OCI-M2 (cell line): ENCODE data around the gene ADGRE1.

ENCODE experiments used
- DNase-seq: peaks from one replicate; lab custom pipeline; 2025; ENCODE audit not compliant: unreplicated experiment; lab: John Stamatoyannopoulos, UW

The ADGRE1 gene

GRCh38 chr19:6952956-6953355 is 65.6 kb downstream of the ADGRE1 start:
- no peak for DNase-seq

GRCh38 chr19:6955082-6955481 is 67.7 kb downstream of the ADGRE1 start:
- DNase-seq, result no peak

DNA sequence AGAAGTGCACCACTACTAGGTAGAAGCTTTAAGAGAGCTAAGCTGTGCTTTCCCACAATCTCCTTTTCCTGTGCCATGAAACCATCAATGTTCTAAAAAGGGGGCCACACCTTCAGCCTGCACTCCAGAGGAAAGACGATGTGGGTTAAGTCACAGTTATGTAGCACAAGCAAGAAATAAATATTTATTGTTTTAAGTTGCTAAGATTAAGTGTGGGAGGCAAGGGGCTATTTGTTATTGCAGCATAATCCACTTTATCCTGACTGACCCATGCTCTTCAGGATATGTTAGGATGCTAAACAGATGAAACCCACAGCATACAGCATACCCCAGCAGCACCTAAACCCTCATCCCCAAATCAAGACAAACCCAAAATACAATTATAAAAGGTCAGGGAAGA is 69.2 kb downstream of the ADGRE1 start:
- DNase-seq, result no peak

- no peak for DNase-seq
Measured at GRCh38 chr19:6958791-6959190, 71.4 kb downstream of the ADGRE1 start.

GRCh38 chr19:6963244-6963852 is 76.0 kb downstream of the ADGRE1 start:
- DNase-seq, result no peak

DNA sequence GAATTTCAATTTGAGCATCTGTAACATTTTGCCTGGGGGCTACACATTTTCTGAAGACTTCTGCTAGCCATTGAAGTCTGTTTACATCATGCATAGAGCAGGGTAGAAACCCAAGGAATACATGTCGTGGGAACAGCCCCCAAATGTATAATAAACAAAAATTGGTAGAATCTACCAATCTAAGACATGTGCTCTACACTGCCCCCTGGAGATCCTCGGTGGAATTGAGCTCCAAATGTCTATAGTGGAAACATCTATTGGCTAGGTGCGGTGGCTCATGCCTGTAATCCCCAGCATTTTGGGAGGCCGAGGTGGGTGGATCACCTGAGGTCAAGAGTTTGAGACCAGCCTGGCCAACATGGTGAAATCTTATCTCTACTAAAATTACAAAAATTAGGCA is 76.6 kb downstream of the ADGRE1 start:
- no peak for DNase-seq

DNA sequence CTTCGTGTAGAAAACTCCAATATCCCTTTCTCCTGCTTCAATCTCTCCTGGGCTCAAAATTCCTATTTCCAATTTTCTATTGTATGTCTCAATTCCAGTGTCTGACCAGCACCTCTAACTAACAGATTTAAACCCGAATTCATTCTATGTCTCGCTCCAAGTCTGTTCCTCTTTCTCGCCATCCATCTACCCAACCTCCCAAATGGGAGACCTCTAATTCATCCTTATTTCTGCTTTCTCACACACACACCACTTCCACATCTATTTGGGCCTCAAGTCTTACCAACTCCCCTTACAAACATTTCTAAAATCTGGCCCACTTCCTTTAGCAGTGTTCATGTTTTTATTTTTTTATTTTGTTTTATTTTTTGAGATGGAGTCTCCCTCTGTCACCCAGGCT is 80.6 kb downstream of the ADGRE1 start:
- no peak for DNase-seq

DNA sequence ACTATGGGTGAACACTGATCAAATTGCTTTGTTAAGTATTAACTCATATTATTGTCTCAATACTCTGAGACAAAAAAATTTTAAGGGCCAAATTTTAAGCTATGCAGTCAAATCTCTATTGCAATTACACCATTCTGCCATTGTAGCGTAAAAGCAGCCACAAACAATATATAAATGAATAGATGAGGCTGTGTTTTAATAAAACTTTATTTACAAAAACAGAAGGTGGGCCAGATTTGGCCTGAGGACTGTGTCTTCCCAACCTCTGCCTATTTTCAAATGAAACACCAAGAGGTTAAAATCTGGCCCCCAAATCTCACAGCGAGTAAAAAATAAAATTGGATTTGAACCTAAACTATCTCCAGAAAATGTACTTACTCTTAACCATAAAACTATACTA is 82.1 kb downstream of the ADGRE1 start:
- DNase-seq, result no peak

- no peak for DNase-seq
Measured at GRCh38 chr19:6970021-6970420, 82.6 kb downstream of the ADGRE1 start.

DNA sequence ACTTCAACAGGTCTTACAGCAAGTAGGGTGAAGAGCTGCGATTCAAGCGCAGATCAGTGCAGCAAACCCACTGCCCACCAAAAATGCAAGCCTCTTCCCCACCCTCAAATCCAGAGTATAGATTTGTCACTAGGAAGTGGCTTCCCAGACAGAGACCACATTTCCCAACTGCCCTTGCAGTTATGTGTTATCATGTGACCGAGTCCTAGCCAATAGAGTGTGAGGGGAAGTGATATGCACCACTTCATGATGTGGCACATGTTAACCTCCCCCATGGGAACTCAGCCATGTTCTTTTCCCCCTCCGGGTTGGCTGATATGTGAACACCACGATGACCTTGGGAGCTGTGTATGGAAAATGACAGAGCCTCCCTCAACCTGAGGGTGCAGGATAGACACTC is 83.1 kb downstream of the ADGRE1 start:
- no peak for DNase-seq

GRCh38 chr19:6971366-6971765 is 84.0 kb downstream of the ADGRE1 start:
- no peak for DNase-seq

- DNase-seq, result no peak
Measured at GRCh38 chr19:6976197-6976596, 88.8 kb downstream of the ADGRE1 start.

DNA sequence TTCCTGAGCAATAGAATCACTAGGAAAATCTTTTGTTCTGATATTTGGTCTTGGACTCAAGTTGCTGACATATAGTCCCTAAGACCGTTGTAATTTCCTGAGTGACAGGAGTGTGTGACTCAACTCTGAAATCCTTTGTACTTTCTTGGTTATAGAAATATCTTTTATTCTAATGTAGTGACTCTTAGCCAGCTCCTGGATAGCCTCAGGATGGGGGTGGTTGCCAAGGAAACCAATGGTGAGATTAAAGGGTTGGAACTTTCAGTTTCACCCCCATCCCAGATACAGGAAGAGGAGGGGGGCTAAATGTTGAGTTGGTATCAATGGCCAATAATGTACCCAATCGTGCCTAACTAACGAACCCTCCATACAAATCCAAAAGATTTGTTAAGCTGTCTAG is 92.0 kb downstream of the ADGRE1 start:
- DNase-seq, result no peak

GRCh38 chr19:6983448-6983847 is 96.1 kb downstream of the ADGRE1 start:
- no peak for DNase-seq

- no peak for DNase-seq
Measured at GRCh38 chr19:6987850-6988249, 100.5 kb downstream of the ADGRE1 start.

DNA sequence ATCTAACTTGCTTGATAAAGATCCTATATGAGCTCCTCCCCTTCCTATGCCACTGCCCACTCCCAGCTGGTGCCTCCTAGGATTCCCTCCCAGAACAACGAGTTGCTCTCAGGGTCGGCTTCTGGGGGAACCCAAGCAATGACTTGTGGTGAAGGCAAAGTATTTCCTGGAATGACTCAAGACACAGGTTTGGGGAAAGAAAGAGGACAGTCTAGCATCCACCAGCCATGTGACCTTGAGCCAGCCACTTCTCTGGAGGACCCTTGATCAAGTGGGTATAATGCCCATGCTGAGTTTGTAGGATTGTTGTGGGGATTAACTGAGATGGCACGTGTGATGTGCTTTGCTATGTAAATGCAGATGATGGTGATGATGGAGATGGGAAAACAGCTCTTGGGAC is 100.9 kb downstream of the ADGRE1 start:
- DNase-seq, result no peak
